Sigmoid colon (tissue), 3 donors: Measurements from ENCODE around the gene MYL9.

ENCODE experiments used
- POLR2A ChIP-seq, 2 donors: fragments of 450-650 bp; IDR thresholded peaks; one replicate each; pipeline ENCODE4 v1.6.1; 2016; ENCODE audit warnings: antibody characterized with exemption in 2 of 2, mild to moderate bottlenecking in 2 of 2, moderate library complexity in 2 of 2
- TF ChIP-seq, protein P1 (sequence below), 4 experiments: fragments of 450-650 bp in 3 of 4; fragments of 200-600 bp in 1 of 4; IDR thresholded peaks; one replicate each; pipeline ENCODE4 v1.5.1; 2016 to 2019; ENCODE audit warnings: antibody characterized with exemption in 4 of 4, mild to moderate bottlenecking in 3 of 4, moderate library complexity in 2 of 4

GRCh38 chr20:36497856-36498255 lies 43.5 kb upstream of the MYL9 start:
- TF ChIP-seq POLR2A (IDR thresholded peaks at IDR 0.05): no peak
- TF ChIP-seq, protein P1, sequence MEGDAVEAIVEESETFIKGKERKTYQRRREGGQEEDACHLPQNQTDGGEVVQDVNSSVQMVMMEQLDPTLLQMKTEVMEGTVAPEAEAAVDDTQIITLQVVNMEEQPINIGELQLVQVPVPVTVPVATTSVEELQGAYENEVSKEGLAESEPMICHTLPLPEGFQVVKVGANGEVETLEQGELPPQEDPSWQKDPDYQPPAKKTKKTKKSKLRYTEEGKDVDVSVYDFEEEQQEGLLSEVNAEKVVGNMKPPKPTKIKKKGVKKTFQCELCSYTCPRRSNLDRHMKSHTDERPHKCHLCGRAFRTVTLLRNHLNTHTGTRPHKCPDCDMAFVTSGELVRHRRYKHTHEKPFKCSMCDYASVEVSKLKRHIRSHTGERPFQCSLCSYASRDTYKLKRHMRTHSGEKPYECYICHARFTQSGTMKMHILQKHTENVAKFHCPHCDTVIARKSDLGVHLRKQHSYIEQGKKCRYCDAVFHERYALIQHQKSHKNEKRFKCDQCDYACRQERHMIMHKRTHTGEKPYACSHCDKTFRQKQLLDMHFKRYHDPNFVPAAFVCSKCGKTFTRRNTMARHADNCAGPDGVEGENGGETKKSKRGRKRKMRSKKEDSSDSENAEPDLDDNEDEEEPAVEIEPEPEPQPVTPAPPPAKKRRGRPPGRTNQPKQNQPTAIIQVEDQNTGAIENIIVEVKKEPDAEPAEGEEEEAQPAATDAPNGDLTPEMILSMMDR (IDR thresholded peaks at IDR 0.05): no peak
